GM12872 (cell line): ENCODE results near the gene CALD1.

ENCODE experiments used
- CTCF ChIP-seq: IDR thresholded peaks from 3 replicates; pipeline ENCODE4 v1.5.1; 2011; ENCODE audit warnings: low read depth, mild to moderate bottlenecking, low read length, moderate library complexity; ENCODE audit not compliant: insufficient read depth

The CALD1 gene

GRCh38 chr7:134865001-134865845, 85.8 kb downstream of the CALD1 start:
- no peak for TF ChIP-seq CTCF

GRCh38 chr7:134866617-134867016, 87.2 kb downstream of the CALD1 start:
- TF ChIP-seq CTCF = no peak

- TF ChIP-seq CTCF = no peak
Observed at GRCh38 chr7:134870156-134870555, 90.7 kb downstream of the CALD1 start.

GRCh38 chr7:134870781-134871180, 91.3 kb downstream of the CALD1 start:
- TF ChIP-seq CTCF = no peak

GRCh38 chr7:134873253-134873652, 93.8 kb downstream of the CALD1 start:
- no peak for TF ChIP-seq CTCF

GRCh38 chr7:134874407-134874806, 95.0 kb downstream of the CALD1 start:
- TF ChIP-seq CTCF = no peak

- no peak for TF ChIP-seq CTCF
Observed at GRCh38 chr7:134875867-134876266, 96.4 kb downstream of the CALD1 start.
